Head of caudate nucleus (tissue), 42 donors: ENCODE measurements around the gene TMEM138.

ENCODE experiments used
- DNase-seq, 42 donors: peaks; one replicate each; pipeline versions ENCODE4 v3.0.0 to v3.0.0-alpha.2; 2020 to 2021; ENCODE audit warnings: mixed read lengths in 7 of 42
- intact Hi-C: fragments of 100-400 bp; cut with DNase I; formaldehyde crosslinking; loops from one replicate; pipeline ENCODE4 v1.15.0; 2022

The TMEM138 gene

DNA sequence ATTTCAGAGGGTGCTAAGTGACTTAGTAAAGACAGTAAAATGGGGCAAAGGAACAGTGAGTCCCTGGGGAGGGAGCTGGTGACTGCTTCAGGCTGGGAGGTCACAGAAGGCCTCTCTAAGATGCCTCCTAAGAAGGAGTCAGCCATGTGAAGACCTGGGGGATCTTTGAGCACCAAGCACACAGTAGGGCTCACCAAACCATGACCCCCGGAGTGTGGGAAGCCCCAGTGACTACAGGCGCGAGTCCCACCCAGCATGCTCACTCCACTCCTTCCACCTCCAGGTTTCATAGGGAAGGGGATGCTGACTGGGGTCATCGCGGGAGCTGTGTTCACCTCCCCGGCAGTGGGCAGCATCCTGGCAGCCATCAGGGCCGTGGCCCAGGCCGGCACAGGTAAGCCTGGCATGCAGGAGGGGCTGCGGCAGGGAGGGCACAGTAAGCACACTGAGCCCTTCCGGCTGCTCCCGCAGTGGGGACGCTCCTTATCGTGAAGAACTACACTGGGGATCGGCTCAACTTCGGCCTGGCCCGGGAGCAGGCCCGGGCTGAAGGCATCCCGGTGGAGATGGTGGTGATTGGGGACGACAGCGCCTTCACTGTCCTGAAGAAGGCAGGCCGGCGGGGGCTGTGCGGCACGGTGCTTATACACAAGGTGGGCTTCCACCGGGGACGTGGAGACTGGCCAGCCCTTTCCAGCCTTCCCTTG is 23.2 kb upstream of the TMEM138 start:
- DNase-seq: no peak
- intact Hi-C loops: loop anchor here (5.0 kb wide), 1 partner anchor 43 kb away; no protein-coding TSS in a partner anchor

DNA sequence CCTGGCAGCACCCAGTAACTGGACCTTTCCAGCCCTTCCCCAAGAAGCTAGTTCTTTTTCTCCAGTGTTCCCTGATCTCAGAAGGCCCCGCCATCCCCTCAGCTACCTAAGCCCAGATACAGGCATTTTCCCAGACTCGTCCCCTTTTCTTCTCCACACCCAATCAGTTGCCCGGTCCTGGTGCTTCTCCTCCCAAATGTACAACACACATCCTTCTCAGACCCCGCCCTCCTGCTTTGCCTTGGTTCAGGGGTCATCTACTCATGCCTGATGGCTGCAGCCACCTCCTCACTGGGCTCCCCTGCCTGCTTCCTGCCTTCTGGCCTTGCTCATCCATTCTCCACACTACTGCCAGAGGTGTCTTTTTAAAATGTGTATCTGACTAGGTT is 22.7 kb upstream of the TMEM138 start:
- intact Hi-C loops: loop anchor here (5.0 kb wide), 1 partner anchor 43 kb away; no protein-coding TSS in a partner anchor
- no peak for DNase-seq

DNA sequence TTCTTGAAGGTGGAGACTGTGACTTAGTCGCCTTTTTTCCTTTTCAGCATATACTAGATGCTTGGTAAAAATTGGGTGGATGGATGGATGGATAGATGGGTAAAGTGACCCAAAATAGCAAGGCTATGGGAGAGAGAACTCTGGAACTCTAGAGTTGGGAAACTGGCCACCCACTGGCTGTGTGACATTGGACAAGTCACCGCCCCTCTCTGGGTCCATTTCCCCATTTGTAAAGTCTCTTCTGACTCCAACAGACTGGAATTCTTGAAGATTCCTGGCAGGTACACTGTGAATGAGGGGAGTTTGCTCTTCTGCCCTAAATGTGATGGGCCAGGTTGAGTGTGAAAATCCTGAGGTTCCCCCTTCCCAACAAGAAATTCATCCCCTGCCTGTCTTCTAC is 21.2 kb upstream of the TMEM138 start:
- intact Hi-C loops: no loop called here
- DNase-seq: no peak

DNA sequence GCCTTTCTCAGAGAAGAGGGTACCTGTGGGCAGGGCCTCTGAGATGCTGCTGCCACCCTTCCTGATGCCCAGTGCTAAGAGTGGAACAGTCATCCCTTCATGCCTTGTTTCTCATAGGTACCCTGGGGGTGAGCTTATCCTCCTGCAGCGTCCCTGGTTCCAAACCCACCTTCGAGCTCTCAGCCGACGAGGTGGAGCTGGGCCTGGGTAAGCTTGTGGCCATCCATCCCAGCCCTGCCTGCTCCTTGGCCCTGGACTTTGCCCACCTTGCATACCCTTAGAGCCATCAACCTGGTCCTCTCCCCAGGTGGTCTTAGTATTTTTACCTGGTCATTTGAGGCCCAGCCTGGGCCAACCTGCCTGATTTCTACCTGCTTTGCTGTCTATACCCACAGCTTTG is 20.5 kb upstream of the TMEM138 start:
- intact Hi-C loops: no loop called here

DNA sequence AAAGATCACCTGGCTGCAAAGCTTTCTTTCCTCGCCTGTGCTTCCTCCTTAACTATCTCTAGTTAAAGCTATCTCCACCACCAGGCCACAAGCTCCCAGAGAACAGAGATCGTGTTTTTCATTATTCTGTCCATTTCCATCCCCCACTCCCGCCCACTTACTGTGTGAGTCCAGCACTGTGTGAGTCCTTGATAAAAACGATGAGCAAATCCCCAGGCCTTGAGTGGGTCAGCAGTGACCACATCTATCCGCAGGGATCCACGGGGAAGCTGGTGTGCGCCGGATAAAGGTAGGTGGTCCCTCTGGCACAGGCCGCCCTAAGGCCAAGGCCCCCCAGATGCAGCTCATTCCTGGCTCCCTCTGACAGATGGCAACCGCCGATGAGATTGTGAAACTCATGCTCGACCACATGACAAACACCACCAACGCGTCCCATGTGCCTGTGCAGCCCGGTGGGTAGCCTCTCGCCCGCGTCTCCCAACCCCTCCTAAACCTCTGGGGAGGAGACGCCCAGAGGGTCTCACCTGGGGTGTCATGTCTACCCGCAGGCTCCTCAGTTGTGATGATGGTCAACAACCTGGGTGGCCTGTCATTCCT is 19.9 kb upstream of the TMEM138 start:
- intact Hi-C loops: no loop called here
- no peak for DNase-seq

More for the DNA sequence above, 20.5 kb upstream of the TMEM138 start:
- no peak for DNase-seq

DNA sequence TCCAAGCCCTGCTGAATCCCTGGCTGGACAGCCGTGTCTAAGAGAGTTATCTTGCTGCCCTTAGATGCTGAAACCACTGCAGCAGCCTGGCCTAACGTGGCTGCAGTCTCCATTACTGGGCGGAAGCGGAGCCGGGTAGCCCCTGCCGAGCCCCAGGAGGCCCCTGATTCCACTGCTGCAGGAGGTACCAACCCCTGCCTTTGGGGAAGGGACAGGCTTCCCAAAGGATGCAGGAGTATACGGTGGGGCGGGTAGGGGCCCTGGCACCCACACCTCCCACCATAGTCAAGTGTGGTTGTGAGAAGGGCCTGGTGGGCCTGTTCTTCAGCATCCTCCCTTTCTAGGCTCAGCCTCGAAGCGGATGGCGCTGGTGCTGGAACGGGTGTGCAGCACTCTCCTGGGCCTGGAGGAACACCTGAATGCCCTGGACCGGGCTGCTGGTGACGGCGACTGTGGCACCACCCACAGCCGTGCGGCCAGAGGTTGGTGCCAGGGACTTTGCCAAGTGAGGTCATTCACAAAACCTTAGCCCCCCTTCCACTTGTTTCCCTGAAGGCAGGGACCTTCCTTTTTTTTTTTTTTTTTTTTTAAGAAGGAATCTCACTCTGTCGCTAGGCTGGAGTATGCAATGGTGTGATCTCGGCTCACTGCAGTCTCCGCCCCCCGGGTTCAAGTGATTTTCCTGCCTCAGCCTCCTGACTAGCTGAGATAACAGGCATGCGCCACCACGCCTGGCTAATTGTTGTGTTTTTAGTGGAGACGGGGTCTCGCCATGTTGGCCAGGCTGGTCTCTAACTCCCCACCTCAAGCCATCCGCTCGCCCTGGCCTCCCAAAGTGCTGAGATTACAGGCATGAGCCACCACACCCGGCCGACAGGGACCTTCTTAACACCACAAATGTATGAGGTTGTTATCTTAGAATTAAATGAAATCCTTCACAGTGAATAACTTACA is 18.1 kb upstream of the TMEM138 start:
- no peak for DNase-seq
- intact Hi-C loops: no loop called here

DNA sequence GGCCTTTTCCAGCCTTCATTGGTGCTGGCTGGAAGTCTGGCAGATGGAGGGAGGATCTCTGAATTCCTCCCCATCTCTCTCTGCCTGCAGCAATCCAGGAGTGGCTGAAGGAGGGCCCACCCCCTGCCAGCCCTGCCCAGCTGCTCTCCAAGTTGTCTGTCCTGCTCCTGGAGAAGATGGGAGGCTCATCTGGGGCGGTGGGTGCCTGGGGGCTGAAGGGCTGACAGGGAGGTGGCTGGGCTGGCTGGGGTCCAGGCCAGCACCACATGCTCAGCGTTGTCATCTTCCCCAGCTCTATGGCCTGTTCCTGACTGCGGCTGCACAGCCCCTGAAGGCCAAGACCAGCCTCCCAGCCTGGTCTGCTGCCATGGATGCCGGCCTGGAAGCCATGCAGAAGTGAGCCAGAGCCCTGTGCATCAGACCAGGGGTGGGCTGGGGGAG is 17.0 kb upstream of the TMEM138 start:
- no peak for DNase-seq
- intact Hi-C loops: no loop called here

DNA sequence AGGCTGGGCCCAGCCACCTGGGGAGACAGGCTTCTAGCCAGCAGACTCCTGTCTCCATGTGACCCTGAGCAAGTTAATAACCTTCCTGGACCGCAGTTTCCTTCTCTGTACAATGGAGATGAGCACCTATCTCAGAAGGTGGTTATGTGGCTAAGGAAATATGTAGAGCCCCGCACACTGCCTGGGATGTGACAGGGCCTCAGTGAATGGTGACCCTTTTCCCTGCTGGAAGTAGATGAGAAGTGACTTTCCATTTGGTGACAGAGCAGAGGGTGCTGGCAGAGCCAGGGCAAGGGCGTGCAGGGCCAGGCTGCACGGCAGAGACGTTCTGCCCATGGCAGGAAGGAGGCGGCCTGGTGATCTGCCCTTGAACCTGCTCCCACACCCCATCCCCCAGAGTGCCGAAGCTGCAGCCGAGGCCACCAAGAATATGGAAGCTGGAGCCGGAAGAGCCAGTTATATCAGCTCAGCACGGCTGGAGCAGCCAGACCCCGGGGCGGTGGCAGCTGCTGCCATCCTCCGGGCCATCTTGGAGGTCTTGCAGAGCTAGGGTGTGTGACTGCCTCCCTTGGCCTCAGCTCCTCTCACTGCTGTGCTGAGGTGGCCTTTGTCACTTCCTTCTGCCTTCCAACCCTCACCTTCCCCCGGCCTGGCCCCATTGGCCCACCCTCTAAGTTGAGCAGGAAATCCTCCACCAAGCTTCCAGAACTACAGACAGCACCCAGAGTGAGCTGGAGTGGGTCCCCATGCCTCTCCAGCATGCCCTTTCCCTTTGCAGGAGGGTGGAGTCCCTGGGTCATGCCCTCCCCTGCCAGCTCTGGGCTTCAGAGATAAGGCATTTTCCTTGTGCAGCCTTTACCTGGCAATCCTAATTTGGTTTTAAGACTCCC is 16.0 kb upstream of the TMEM138 start:
- intact Hi-C loops: no loop called here
- no peak for DNase-seq

DNA sequence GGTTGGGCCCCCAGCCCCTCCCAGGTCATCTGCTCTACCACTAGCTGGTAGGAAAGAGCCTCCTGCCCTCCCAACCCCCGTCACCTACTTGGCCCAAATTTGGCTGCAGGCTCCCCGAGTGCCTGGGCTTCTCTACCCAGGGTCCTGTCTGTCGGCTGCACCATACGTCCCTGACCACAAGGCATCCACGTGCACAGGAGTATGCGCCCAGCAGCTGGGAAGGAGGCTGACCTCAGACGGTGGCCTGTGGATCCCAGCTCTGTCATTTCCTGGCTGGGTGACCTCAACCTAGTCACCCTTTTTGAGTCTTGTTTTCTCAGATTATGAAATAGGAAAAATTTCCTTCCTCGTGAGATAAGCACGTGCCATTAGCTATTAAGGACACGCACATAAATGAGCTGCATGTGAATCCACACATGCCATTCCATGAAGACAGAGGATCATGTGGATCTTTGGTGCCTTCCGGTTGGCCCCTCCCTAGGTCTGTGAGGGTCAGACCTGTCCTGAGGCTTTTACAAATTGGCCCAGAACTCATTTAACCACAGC is 14.2 kb upstream of the TMEM138 start:
- intact Hi-C loops: no loop called here
- DNase-seq: no peak

DNA sequence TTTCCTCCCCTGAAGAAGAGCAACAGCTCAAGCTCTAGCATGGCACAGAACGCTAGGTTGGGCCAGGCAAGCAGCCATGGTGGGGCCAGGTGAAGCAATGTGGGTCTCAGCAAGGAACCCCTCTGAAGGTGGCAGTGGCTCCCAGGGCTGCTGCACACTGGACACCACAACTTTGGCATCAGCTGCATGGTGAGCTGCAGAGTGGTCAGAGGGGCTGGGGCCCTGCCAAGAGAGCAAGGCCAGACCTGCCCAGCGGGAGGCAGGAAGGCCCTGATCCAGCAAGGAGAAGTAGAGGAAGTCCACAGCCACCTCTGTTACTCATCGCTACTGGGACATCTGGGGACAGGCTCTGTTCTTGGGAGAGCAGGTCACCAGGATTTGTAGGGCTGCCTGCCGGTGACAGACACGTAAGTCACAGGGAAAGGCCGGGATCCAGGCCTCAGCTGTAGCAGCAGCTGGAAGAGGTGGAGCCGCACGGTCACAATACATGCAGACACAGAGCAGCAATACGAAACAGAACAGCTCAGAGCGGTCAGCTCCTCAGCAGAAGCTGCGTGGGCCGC is 12.9 kb upstream of the TMEM138 start:
- DNase-seq: no peak
- intact Hi-C loops: no loop called here

DNA sequence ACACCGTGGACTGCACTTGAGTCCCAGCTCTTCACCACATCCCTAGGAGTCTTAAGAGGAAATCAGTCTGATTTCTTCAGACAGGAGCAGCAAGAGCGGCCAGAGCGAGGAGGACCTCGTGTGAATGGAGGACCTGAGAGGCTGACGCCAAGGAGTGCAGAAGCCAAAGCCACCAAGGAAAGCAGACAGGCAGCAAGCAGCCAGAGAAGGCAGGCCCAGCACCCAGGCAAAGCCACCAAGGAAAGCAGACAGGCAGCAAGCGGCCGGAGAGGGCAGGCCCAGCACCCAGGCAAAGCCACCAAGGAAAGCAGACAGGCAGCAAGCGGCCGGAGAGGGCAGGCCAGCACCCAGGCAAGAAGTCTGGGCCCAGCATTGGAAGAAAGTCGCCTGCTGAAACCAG is 12.3 kb upstream of the TMEM138 start:
- intact Hi-C loops: no loop called here
- no peak for DNase-seq

DNA sequence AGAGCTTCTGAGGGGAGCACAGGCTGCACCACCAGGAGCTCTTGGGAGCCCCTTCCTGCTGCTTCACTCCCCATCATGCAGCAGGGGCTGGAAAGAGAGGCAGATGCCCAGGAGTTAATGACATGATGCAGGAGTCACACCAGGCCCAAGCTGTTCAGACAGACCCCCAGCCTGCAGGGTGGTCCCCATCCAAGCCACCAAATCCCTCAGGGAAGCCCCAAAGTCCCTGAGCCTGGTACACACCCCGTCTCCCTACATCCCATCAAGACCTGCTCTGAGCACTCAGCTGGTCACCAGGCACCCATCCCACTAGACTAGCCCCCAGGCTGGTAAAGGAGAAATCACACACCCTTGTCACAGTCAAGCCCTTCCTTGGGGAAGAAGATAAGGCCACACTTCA is 11.8 kb upstream of the TMEM138 start:
- intact Hi-C loops: no loop called here
- DNase-seq: no peak

DNA sequence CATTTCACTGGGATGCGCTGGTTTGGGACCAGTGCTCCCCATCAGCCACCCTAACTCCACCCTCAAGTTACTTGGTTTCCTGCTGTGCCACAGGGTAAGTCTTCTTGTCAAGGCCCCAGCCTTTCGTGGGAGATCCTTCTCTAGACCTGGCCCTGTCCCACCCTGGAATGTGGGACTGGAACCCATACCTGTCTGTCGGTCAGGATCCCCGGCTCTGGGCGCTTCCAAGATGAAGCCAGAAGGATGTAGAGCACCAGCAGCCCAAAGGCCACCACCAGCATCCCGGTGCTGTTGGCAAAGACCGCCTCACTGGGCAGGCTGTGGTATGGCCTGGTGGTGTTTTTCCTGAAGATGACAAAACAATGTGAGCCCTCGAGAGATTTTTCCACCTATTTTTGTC is 11.4 kb upstream of the TMEM138 start:
- intact Hi-C loops: no loop called here
- no peak for DNase-seq

DNA sequence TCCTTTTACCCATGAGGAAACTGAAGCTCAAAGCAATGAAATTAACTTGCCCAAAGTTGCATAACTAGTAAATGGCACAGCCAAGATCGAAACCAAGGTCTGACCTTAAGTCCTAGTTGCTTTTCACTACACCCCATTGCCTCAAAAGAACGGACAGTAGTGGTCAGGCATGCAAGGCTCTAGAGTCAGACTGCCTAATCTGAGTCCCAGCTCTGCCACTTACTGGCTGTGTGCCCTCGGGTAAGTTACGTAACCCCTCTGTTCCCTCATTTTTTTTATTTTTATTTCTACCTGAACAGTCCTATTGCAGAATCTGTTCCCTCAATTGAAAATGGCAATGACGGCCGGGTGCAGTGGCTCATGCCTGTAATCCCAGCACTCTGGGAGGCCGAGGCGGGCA is 10.1 kb upstream of the TMEM138 start:
- intact Hi-C loops: no loop called here
- DNase-seq: no peak

DNA sequence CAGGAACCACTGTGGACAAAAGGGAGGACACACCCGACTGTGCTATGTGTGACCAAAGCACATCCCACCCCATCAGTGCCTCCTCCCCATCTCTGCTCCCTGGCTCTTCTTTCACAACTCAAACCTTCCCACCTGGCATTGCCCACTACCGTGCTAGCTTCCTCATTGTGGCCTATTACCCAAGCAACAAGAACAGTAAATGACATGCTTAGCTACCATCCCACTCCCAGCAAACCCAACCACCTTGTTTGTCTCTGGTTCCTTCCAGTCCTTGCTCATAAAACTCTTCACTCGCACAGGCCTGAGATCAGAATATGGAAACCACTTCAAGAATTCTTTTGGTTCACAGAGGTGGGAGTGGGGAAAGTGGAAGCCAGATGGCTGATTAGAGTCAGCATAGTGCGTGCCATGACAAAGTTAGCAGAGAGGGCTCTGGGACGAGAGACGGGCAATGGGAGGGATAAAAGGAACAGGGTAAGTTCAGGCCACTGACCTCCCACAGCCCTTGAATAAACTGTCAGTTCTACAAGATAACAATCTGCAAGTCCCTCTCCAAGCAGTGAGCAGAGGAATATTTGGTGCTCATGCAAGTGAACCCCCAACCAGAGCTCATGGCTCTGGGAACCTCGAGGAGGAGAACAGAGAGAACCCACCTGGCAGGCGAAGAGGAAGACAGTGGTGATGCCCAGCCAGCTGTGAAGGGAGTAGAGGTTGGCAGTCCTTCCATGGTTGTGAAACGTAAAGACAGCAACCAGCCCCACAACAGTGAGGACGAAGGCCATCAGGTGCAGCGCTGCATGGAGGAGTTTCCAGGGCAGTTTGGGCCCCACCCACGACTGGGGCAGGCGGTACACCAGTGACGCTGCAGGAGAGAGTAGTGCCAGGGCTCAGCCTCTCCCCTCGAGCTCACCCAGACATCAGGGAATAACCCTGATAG is 8.8 kb upstream of the TMEM138 start:
- DNase-seq: no peak
- intact Hi-C loops: no loop called here

DNA sequence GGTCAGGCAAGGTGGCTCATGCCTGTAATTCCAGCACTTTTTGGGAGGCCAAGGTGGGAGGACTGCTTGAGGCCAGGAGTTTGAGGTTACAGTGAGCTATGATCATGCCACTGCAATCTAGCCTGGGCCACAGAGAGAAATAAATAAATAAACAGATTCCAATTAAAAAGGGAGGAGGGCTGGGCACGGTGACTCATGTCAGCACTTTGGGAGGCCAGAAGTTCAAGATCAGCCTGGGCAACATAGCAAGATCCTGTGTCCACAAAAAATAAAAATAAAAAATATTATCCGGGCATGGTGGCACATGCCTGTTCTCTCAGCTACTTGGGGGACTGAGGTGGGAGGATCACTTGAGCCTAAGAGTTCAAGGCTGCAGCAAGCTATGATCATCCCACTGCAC is 8.0 kb upstream of the TMEM138 start:
- no peak for DNase-seq
- intact Hi-C loops: no loop called here

DNA sequence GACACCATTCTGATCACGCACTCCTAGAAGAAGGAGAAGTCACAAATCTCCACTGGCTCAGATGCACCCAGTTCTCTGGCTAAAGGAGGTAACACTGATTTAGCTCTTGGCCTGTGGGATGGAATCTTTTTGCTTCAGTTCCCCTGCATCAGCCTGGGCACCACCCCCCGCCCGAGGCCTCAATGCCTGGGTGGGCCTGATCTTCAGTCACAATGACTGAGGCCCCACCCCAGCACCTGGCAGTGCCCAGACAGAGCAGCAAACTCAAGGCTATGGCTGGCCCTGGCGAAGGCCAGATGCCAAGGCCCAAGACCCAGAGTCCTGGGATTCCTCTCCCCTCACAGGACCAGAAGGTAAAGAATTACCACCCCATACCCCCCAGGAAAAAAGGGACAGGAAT is 5.5 kb upstream of the TMEM138 start:
- intact Hi-C loops: no loop called here
- no peak for DNase-seq
